HepG2 (cell line): ENCODE measurements around the gene TRIP6. TPM values are rescaled to one million over a fixed set of nuclear protein-coding genes. Genes with fewer than 3 reads are reported as not detected.

Experiments
- AGO2 ChIP-seq: fragments of 200-400 bp; formaldehyde crosslinking; optimal IDR thresholded peaks from 2 replicates; pipeline ENCODE3; 2017; ENCODE audit warnings: mild to moderate bottlenecking, low read depth, low read length, moderate library complexity
- CHD2 ChIP-seq: IDR thresholded peaks from 2 replicates; pipeline ENCODE4 v1.6.1; 2011; ENCODE audit warnings: low read depth, low read length, improper control_type of control experiment
- DBP ChIP-seq: sonication (generic); formaldehyde crosslinking; IDR thresholded peaks from 2 replicates; pipeline ENCODE4 v1.4.0; 2020; ENCODE audit warnings: missing genetic modification reagents; ENCODE audit errors: not compliant biosample characterization
- DMAP1 ChIP-seq: IDR thresholded peaks from 2 replicates; pipeline ENCODE4 v1.6.1; 2016
- IRF9 ChIP-seq: sonication (generic); formaldehyde crosslinking; IDR thresholded peaks from 2 replicates; pipeline ENCODE4 v1.8.0; 2022; ENCODE audit warnings: missing genetic modification reagents, mild to moderate bottlenecking, borderline replicate concordance
- PRPF4 ChIP-seq: fragments of 200-400 bp; formaldehyde crosslinking; IDR thresholded peaks from 2 replicates; pipeline ENCODE4 v1.6.1; 2016; ENCODE audit warnings: low read length, low read depth; ENCODE audit not compliant: poor library complexity, severe bottlenecking
- WIZ ChIP-seq: sonication (generic); formaldehyde crosslinking; IDR thresholded peaks from 2 replicates; pipeline ENCODE4 v1.5.1; 2020; ENCODE audit warnings: mild to moderate bottlenecking, missing genetic modification reagents
- ZFP36 ChIP-seq: fragments of 150-350 bp; IDR thresholded peaks from 2 replicates; pipeline ENCODE4 v1.6.1; 2018; ENCODE audit warnings: borderline replicate concordance, low read length, low read depth; ENCODE audit not compliant: partially characterized antibody
- ZNF225 ChIP-seq: sonication (generic); formaldehyde crosslinking; IDR thresholded peaks from 2 replicates; pipeline ENCODE4 v1.4.0; 2020; ENCODE audit warnings: mild to moderate bottlenecking, missing genetic modification reagents
- ZNF451 ChIP-seq: sonication (generic); formaldehyde crosslinking; IDR thresholded peaks from 2 replicates; pipeline ENCODE4 v1.5.0; 2020; ENCODE audit warnings: mild to moderate bottlenecking, missing genetic modification reagents
- ZNF713 ChIP-seq: sonication (generic); formaldehyde crosslinking; IDR thresholded peaks from 2 replicates; pipeline ENCODE4 v1.4.0; 2020; ENCODE audit warnings: mild to moderate bottlenecking, missing genetic modification reagents
- polyA plus RNA-seq, 8 experiments: library from polyadenylated mRNA; depleted of rRNA in 3 of 8; stranded (reverse) in 7 of 8; unstranded in 1 of 8; fragments of >200 nt; fragmentation: Illumina TruSeq in 4 of 8; extraction: Trizol in 4 of 8; gene quantifications; 2 replicates each; pipeline versions ENCODE4 v1.2.1 to v1.2.3, GENCODE V29; 2011 to 2016; ENCODE audit warnings: low read depth in 4 of 8, missing spikeins in 1 of 8, mixed read lengths in 1 of 8; ENCODE audit not compliant: insufficient read depth in 1 of 8
- total RNA-seq, 5 experiments: library from RNA; depleted of rRNA; stranded (reverse); fragments of >200 nt; fragmentation: Illumina TruSeq; extraction: Trizol; gene quantifications; 2 replicates each; pipeline ENCODE4 v1.2.3, GENCODE V29; 2016; ENCODE audit warnings: low read depth in 1 of 5
- TF ChIP-seq, protein P1 (sequence below): sonication (generic); formaldehyde crosslinking; IDR thresholded peaks from 2 replicates; pipeline ENCODE4 v1.8.1; 2023; ENCODE audit warnings: mild to moderate bottlenecking, missing genetic modification reagents
- TF ChIP-seq, protein P2 (sequence below): sonication (generic); formaldehyde crosslinking; conservative IDR thresholded peaks from 2 replicates; pipeline ENCODE4 v1.8.0; 2022; ENCODE audit warnings: mild to moderate bottlenecking, moderate library complexity, missing genetic modification reagents
- TF ChIP-seq, protein P3 (sequence below): sonication (generic); formaldehyde crosslinking; IDR thresholded peaks from 2 replicates; pipeline ENCODE4 v1.8.1; 2022; ENCODE audit warnings: low read depth, mild to moderate bottlenecking, missing genetic modification reagents
- TF ChIP-seq, protein P4 (sequence below): sonication (generic); formaldehyde crosslinking; IDR thresholded peaks from 2 replicates; pipeline ENCODE4 v1.5.0; 2020; ENCODE audit warnings: mild to moderate bottlenecking, missing genetic modification reagents, borderline replicate concordance

Gene TRIP6
- total and polyA plus RNA-seq, 2 of the 13 experiments (the other 11 are each of a cell fraction or from before 2014, with no cell fraction given), result 0.34 to 0.38 TPM

DNA sequence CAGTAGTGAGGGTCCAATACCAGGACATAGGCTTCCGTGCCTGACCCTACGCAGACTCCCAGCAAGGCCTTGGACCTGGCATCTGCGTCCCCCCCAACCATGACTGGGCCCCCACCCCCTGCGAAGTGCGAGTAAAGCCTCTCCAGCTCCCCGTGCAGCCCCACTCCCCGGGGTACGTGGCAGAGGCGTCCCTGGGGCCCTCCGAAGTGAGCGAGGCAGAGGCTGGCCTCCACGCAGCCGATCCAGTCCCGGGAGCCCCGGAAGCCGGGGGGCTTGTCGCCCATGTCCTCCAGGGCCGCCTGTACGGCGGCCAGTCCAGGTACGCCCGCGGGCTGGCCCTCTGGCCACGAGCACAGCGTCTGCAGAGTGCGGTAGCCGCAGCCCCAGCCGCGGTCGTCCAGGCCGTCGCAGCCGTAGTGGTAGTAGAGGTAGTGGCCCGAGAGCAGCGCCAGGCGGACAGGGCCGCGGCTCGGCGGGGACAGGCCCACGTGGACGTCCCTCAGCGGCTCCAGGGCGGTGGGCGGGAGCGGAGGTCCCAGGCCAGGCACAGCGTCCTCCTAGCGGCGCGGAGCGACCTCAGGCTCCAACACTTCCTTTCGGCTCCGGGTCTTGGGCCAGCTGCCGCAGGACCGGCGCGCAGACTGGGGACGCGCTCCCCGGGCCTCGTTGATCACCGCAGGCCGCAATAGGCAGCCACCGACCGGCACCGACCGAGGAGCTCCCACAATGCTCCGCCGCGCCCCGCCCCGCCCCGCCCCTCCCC lies 22.0 kb downstream of the TRIP6 start, which contains the start of gene UFSP1 (continued):
- TF ChIP-seq DBP (no peak), ZNF451 (CRISPR knock-in tag) (peak; percentile 90), AGO2 (peak; percentile 98), IRF9 (peak; percentile 92), DMAP1 (CRISPR knock-in tag) (peak; percentile 90), PRPF4 (no peak), CHD2 (no peak), ZNF713 (CRISPR knock-in tag) (peak; percentile 71; the same call in 1 of the 2 replicates), ZNF225 (peak; percentile 81; the same call in 1 of the 2 replicates), WIZ (CRISPR knock-in tag) (0 out of 2 replicates have a peak, but pooled peaks have one; percentile 48), ZFP36 (no peak)
- TF ChIP-seq, protein P1, sequence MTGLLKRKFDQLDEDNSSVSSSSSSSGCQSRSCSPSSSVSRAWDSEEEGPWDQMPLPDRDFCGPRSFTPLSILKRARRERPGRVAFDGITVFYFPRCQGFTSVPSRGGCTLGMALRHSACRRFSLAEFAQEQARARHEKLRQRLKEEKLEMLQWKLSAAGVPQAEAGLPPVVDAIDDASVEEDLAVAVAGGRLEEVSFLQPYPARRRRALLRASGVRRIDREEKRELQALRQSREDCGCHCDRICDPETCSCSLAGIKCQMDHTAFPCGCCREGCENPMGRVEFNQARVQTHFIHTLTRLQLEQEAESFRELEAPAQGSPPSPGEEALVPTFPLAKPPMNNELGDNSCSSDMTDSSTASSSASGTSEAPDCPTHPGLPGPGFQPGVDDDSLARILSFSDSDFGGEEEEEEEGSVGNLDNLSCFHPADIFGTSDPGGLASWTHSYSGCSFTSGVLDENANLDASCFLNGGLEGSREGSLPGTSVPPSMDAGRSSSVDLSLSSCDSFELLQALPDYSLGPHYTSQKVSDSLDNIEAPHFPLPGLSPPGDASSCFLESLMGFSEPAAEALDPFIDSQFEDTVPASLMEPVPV (CRISPR knock-in tag), result peak; percentile 64; the same call in 1 of the 2 replicates
- TF ChIP-seq, protein P2, sequence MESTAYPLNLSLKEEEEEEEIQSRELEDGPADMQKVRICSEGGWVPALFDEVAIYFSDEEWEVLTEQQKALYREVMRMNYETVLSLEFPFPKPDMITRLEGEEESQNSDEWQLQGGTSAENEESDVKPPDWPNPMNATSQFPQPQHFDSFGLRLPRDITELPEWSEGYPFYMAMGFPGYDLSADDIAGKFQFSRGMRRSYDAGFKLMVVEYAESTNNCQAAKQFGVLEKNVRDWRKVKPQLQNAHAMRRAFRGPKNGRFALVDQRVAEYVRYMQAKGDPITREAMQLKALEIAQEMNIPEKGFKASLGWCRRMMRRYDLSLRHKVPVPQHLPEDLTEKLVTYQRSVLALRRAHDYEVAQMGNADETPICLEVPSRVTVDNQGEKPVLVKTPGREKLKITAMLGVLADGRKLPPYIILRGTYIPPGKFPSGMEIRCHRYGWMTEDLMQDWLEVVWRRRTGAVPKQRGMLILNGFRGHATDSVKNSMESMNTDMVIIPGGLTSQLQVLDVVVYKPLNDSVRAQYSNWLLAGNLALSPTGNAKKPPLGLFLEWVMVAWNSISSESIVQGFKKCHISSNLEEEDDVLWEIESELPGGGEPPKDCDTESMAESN (CRISPR knock-in tag), result peak; percentile 90
- TF ChIP-seq, protein P3, sequence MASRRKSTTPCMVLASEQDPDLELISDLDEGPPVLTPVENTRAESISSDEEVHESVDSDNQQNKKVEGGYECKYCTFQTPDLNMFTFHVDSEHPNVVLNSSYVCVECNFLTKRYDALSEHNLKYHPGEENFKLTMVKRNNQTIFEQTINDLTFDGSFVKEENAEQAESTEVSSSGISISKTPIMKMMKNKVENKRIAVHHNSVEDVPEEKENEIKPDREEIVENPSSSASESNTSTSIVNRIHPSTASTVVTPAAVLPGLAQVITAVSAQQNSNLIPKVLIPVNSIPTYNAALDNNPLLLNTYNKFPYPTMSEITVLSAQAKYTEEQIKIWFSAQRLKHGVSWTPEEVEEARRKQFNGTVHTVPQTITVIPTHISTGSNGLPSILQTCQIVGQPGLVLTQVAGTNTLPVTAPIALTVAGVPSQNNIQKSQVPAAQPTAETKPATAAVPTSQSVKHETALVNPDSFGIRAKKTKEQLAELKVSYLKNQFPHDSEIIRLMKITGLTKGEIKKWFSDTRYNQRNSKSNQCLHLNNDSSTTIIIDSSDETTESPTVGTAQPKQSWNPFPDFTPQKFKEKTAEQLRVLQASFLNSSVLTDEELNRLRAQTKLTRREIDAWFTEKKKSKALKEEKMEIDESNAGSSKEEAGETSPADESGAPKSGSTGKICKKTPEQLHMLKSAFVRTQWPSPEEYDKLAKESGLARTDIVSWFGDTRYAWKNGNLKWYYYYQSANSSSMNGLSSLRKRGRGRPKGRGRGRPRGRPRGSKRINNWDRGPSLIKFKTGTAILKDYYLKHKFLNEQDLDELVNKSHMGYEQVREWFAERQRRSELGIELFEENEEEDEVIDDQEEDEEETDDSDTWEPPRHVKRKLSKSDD (CRISPR knock-in tag), result no peak
- TF ChIP-seq, protein P4, sequence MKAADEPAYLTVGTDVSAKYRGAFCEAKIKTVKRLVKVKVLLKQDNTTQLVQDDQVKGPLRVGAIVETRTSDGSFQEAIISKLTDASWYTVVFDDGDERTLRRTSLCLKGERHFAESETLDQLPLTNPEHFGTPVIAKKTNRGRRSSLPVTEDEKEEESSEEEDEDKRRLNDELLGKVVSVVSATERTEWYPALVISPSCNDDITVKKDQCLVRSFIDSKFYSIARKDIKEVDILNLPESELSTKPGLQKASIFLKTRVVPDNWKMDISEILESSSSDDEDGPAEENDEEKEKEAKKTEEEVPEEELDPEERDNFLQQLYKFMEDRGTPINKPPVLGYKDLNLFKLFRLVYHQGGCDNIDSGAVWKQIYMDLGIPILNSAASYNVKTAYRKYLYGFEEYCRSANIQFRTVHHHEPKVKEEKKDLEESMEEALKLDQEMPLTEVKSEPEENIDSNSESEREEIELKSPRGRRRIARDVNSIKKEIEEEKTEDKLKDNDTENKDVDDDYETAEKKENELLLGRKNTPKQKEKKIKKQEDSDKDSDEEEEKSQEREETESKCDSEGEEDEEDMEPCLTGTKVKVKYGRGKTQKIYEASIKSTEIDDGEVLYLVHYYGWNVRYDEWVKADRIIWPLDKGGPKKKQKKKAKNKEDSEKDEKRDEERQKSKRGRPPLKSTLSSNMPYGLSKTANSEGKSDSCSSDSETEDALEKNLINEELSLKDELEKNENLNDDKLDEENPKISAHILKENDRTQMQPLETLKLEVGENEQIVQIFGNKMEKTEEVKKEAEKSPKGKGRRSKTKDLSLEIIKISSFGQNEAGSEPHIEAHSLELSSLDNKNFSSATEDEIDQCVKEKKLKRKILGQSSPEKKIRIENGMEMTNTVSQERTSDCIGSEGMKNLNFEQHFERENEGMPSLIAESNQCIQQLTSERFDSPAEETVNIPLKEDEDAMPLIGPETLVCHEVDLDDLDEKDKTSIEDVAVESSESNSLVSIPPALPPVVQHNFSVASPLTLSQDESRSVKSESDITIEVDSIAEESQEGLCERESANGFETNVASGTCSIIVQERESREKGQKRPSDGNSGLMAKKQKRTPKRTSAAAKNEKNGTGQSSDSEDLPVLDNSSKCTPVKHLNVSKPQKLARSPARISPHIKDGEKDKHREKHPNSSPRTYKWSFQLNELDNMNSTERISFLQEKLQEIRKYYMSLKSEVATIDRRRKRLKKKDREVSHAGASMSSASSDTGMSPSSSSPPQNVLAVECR, result peak; percentile 96
